ENCODE results near the gene LDHAL6B.

The LDHAL6B gene

GRCh38 chr15:59236394-59236793 lies 29.8 kb downstream of the LDHAL6B start:
- H3K4me3 ChIP-seq (ENCODE audit: low read depth, low read length), result no peak overlapping the region
- no peak for DNase-seq (ENCODE audit: low read depth)
- no peak for TF ChIP-seq CTCF (IDR thresholded peaks at IDR 0.05; ENCODE audit: low read depth, low read length, missing control alignments)
- in situ Hi-C loops (cut with HindIII; ENCODE audit: low sequenced_read_pairs), result no loop called here

GRCh38 chr15:59237119-59237855 lies 30.6 kb downstream of the LDHAL6B start:
- no peak for DNase-seq (ENCODE audit: low read depth)
- TF ChIP-seq CTCF (IDR thresholded peaks at IDR 0.05; ENCODE audit: low read depth, low read length, missing control alignments), result no peak
- in situ Hi-C loops (cut with HindIII; ENCODE audit: low sequenced_read_pairs), result no loop called here
- H3K4me3 ChIP-seq (ENCODE audit: low read depth, low read length), result no peak overlapping the region

- TF ChIP-seq CTCF (IDR thresholded peaks at IDR 0.05; ENCODE audit: low read depth, low read length, missing control alignments), result no peak
- DNase-seq (ENCODE audit: low read depth), result no peak
- no peak overlapping the region for H3K4me3 ChIP-seq (ENCODE audit: low read depth, low read length)
- in situ Hi-C loops (cut with HindIII; ENCODE audit: low sequenced_read_pairs), result no loop called here
Measured at GRCh38 chr15:59237924-59238331, 31.3 kb downstream of the LDHAL6B start.

GRCh38 chr15:59240036-59240435 lies 33.4 kb downstream of the LDHAL6B start:
- in situ Hi-C loops (cut with HindIII; ENCODE audit: low sequenced_read_pairs), result no loop called here
- H3K4me3 ChIP-seq (ENCODE audit: low read depth, low read length), result no peak overlapping the region
- TF ChIP-seq CTCF (IDR thresholded peaks at IDR 0.05; ENCODE audit: low read depth, low read length, missing control alignments), result no peak
- no peak for DNase-seq (ENCODE audit: low read depth)

- no peak overlapping the region for H3K4me3 ChIP-seq (ENCODE audit: low read depth, low read length)
- in situ Hi-C loops (cut with HindIII; ENCODE audit: low sequenced_read_pairs), result no loop called here
- DNase-seq (ENCODE audit: low read depth), result no peak
- no peak for TF ChIP-seq CTCF (IDR thresholded peaks at IDR 0.05; ENCODE audit: low read depth, low read length, missing control alignments)
Measured at GRCh38 chr15:59242649-59243048, 36.0 kb downstream of the LDHAL6B start.

GRCh38 chr15:59243622-59244021 lies 37.0 kb downstream of the LDHAL6B start:
- TF ChIP-seq CTCF (IDR thresholded peaks at IDR 0.05; ENCODE audit: low read depth, low read length, missing control alignments), result no peak
- H3K4me3 ChIP-seq (ENCODE audit: low read depth, low read length), result no peak overlapping the region
- DNase-seq (ENCODE audit: low read depth), result no peak
- in situ Hi-C loops (cut with HindIII; ENCODE audit: low sequenced_read_pairs), result no loop called here
